ENCODE data around the gene GSDMA.

The GSDMA gene

GRCh38 chr17:39962642-39963220 is at the start of gene GSDMA:
GSDMA (plus strand) TSS chr17:39963004; CDS start chr17:39965688, 2,684 bp downstream.
- no peak for DNase-seq (ENCODE audit: low read depth)

- no peak for DNase-seq (ENCODE audit: low read depth)
Observed at GRCh38 chr17:39913989-39914388, 48.8 kb upstream of the GSDMA start.

DNA sequence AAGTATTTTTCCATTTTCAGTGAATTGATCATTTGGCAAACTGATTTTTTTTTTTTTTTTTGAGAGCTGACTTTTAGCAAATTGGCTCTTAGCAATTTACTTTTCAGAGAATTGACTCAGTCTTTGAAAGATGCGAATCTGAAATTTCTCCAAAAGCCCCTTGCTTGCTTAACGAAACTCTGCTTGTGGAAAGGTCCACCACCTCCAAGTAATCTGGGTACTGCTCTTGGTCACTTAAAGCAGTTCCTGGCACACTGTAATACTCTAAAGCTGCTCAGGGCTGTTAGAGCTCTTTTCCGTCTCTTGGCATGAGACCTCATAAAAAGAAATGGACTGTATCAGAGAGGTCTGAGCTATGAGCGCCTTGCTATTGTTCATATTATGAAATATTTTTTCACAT is 47.2 kb upstream of the GSDMA start:
- no peak for DNase-seq (ENCODE audit: low read depth)

DNA sequence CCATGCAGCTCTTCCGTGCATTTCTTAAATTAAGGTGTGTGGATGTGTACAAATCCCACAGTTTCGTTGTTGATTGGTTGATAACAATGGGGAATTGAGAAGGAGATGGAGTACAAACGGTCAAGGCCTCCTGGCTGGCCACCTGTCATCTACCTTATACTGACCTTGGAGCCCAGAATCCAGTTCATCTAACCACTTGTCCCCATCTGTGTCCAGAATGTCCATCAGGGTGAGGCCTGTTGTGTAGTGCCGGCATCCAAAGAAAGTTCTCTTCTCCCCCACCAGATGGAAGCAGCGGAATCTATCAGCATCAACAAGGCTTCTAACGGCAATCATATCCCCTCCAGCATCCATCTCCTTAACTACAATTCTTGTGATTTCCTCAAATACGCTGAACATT is 45.9 kb upstream of the GSDMA start:
- no peak for DNase-seq (ENCODE audit: low read depth)

DNA sequence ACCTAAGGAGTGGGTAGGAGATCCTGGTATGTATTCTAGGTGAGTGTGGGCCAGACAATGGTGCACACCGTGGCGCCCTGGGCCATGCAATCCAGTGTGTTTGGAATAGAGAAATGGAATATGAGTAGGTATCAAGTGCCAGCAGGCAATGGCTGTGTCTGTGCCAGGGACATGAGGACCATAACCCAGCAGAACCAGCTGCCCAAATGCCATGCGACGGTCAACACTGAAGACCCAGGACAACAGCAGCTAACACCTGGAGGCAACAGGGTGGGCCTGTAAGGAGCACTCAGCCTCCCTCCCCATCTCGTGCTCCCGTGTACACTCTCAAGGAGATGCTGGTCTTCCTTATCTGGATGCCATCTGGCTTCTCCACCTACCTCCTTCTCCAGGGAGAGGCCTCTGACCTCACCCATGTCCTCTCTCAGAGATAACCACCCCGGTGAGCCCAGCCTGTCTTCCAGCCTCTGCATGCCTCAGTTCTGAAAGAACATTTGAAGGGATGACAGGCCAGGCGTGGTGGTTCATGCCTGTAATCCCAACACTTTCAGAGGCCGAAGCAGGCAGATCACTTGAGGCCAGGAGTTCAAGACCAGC is 43.6 kb upstream of the GSDMA start:
- DNase-seq (ENCODE audit: low read depth), result no peak

DNA sequence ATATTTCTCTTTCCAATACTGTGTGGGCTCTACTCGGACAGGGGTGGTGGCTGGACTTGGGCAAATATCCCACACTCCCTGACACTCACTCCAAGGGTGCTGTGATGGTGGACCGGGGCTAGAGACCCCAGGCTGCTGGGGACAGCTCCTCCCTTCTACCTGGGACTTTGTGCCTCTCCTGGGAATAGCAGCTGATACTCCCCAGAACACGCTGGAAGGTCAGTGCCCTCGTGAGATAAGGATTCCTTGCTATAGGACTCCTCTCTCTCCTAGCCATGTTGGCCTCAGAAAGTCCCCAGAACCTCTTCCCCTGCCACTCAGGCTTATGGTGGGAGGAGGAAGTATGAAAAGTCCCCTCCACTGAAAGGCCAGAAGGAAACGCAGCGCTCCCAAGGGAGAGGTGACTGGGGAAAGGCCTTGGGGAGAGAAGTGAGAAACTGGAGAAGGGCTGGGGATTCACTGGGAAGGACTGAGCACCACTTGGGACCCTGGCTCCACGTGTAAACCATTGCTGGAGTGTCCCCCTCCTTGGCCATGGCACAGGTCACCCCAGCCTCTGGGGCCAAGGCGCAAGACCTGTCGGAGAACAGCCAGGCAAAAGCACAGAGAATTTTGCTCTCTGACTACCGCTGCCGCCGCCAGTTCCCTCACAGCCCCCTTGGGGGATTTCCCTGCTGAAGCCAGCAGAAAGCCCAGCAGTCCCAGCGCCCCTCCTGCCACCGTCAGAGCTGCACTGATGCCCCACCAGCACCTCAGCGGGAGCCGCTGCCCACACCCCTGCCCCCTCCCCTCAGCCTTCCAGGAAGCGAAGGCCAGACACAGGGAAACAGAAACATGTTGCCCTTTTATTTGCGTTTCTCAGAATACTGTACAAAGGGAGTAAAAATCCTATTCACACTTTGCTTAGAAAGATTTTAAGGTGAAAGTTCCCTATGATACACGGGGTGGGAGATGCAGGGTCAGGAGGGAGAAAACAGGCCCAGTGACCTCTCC is 42.3 kb upstream of the GSDMA start:
- peak; percentile 21 for DNase-seq (ENCODE audit: low read depth)

GRCh38 chr17:39921323-39921722 is 41.5 kb upstream of the GSDMA start:
- no peak for DNase-seq (ENCODE audit: low read depth)

- DNase-seq (ENCODE audit: low read depth), result no peak
Observed at GRCh38 chr17:39922006-39922405, 40.8 kb upstream of the GSDMA start.

DNA sequence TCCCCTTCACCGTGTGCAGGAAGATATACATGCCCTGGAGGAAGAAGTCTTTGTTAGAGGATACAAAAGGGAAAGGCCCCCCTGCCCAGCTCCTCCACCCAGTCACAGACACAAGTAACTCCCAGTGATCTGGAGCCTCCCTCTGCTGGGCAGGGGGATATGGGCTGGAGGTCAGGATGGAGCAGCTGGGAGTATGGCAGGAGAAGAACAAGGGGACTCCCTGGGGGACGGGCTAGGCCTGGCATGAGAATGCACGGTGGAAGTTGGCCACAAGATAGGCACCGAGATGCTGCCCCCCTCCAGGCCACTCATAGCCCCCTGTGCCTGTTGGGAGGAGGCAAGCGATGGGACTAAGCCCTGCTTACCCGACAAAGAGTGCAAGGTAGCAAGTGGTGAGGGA is 39.6 kb upstream of the GSDMA start:
- DNase-seq (ENCODE audit: low read depth), result no peak

GRCh38 chr17:39923836-39924690 is 38.7 kb upstream of the GSDMA start:
- no peak for DNase-seq (ENCODE audit: low read depth)

- DNase-seq (ENCODE audit: low read depth), result no peak
Observed at GRCh38 chr17:39924691-39925055, 38.1 kb upstream of the GSDMA start.

GRCh38 chr17:39925282-39926134 is 37.3 kb upstream of the GSDMA start:
- DNase-seq (ENCODE audit: low read depth), result no peak

DNA sequence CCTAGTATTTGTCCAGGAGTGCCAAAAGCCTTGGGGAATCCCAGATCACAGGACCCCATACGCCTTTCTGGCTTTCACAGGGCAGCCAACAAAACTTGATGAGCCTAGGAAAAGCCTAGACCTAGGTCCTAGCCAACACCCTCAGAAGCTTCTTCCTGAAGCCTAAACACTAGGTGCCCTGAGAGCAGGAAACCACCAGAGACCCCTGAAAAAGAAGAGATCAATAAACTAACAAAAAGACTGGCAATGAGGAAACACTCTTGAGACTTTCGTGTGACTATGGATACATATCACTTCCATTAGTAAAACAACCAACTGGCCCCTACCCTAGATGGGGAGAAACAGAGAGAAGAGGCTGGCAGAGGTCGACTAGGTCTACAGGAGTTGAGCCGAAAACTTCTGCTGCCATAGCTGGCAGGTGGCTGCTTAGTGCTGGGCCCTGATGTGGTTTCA is 36.6 kb upstream of the GSDMA start:
- DNase-seq (ENCODE audit: low read depth), result peak; percentile 26

DNA sequence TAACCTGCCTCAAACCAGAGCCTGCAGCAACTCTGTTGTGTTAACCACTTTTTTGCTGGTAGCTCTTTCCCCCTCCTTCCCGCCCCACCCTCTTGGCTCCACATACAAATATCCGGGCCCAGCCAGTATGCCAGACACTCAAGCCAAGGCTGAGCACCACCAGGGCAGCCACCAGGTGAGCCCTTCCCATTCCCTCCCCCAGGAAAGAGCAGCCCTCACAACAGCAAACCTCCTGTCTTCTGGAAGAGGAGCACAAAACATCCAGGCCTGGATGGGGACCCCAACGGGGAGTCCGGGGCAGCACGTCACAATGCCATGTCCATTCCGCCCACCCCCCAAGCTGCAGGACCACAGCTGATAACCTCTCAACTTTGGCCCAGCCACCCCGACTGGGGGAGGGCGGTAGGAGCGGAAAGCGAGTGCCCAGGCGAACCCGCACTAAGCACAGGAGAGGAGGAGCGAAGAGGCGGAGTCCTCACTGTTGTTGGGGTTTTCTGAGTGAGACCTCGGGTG is 36.2 kb upstream of the GSDMA start:
- no peak for DNase-seq (ENCODE audit: low read depth)

GRCh38 chr17:39927101-39927928 is 35.5 kb upstream of the GSDMA start, which contains the start of the genes LRRC3C and ORMDL3:
LRRC3C (plus strand) TSS chr17:39927732; CDS start chr17:39941524, 13,792 bp downstream.
ORMDL3 (minus strand) TSS chr17:39927601; CDS start chr17:39924203, 3,398 bp downstream.
- peak; percentile 83 for DNase-seq (ENCODE audit: low read depth)

DNA sequence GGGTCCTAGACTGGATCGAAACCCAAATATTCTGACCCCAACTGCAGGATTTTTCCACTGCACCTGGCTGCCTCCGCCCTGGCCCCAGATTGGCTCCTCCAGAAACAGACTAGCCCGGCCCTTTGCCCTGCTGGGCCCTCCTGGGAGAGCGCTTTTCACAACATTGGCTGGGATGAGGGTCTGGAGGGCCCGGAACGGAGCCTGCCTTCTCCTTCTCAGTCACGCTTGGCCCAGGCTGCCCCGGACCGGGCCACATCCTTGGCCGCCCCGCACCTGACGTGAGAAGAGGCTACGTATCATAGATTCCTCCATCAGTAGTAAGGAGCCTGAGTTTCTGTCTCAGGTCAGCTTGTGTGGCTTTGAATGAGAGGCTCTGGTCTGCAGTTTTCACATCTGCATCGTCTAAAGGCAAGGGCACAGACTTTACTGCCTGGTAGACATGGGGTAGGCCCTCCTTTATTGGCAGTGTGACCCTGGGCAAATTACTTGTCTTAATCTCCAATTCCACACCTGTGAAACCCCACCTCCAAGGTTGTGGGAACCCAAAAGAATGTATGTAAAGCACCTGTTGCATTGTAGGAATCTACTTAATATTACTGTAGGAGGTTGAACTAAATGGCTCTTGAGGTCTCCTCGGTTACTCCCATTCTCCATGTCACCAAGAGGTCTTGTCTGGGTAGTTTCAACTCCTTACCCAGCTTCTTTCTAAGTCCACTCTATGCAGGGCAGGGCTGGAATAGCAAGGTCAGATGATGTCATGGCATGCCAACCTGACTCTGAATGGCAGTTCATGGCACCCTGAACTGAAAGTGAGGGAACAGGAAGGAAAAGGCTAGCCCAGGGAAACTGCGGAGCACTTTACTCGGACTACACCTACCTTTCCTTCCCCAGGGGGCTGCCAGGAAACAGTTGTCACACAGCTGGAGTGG is 34.6 kb upstream of the GSDMA start:
- no peak for DNase-seq (ENCODE audit: low read depth)

GRCh38 chr17:39928858-39929645 is 33.8 kb upstream of the GSDMA start:
- no peak for DNase-seq (ENCODE audit: low read depth)
